ENCODE results near the gene ZNF608.
A peak's percentile ranks its signal among the peaks of the same experiment; 100 is the strongest.

GRCh38 chr5:124745928-124746915, at the start of gene ZNF608:
- TF ChIP-seq CTCF (IDR thresholded peaks at IDR 0.05) = peak in 2 of 4 experiments; percentile 34 to 40
- peak; percentile 63 for TF ChIP-seq POLR2AphosphoS5 (IDR thresholded peaks at IDR 0.05)

Data from gastroesophageal sphincter (tissue), 3 donors.